IMR-90 (cell line): Measurements from ENCODE around the gene KRTAP10-11. TPM values are rescaled to one million over a fixed set of nuclear protein-coding genes. Genes with fewer than 3 reads are reported as not detected.

Source experiments
- ATAC-seq: fragments of 200-7000 bp; cut with Tn5 transposase; 2 replicates; pipeline ENCODE4 v1.9.1; 2020; ENCODE audit warnings: low read depth, mild to moderate bottlenecking, moderate library complexity
- BruUV-seq: library from RNA; stranded (reverse); fragments of 400-500 nt; replicated peaks from 2 replicates; lab custom pipeline; 2021; lab: Mats Ljungman, UMichigan
- CTCF ChIA-PET: fragments of 300-600 bp; formaldehyde crosslinking; extraction: SDS; loops from one replicate; lab custom pipeline; 2021; ENCODE audit warnings: antibody characterized with exemption; lab: Yijun Ruan, JAX
- POLR2A ChIA-PET: fragments of 300-600 bp; sonication (Branson Sonifier 250); formaldehyde crosslinking; loops from one replicate; lab custom pipeline; 2022; ENCODE audit warnings: antibody characterized with exemption; ENCODE audit not compliant: unreplicated experiment; lab: Charles Lee
- DNase-seq: peaks from one replicate; pipeline ENCODE4 v3.0.0; 2013
- H2AFZ ChIP-seq: replicated peaks from 2 replicates; pipeline ENCODE3; 2013; ENCODE audit warnings: low read length, mild to moderate bottlenecking; ENCODE audit not compliant: poor library complexity
- H2AK5ac ChIP-seq: 2 replicates; pipeline ENCODE4 v1.6.1; 2013; ENCODE audit warnings: low read depth, low read length, inconsistent platforms
- H2AK9ac ChIP-seq: replicated peaks from 2 replicates; pipeline ENCODE3; 2013; ENCODE audit warnings: mild to moderate bottlenecking, low read depth, low read length, moderate library complexity; ENCODE audit not compliant: poor library complexity
- H2BK120ac ChIP-seq: 2 replicates; pipeline ENCODE4 v1.6.1; 2013; ENCODE audit warnings: low read depth, low read length, inconsistent platforms
- H2BK15ac ChIP-seq: 3 replicates; pipeline ENCODE4 v1.6.1; 2013; ENCODE audit warnings: low read depth, low read length, inconsistent platforms
- H2BK20ac ChIP-seq: 2 replicates; pipeline ENCODE4 v1.6.1; 2013; ENCODE audit warnings: low read depth, mild to moderate bottlenecking, inconsistent platforms, low read length, moderate library complexity
- H2BK5ac ChIP-seq: 2 replicates; pipeline ENCODE4 v1.6.1; 2013; ENCODE audit warnings: mild to moderate bottlenecking, low read depth, low read length, inconsistent platforms; ENCODE audit not compliant: poor library complexity, severe bottlenecking
- H3K14ac ChIP-seq: replicated peaks from 2 replicates; pipeline ENCODE4 v1.6.1; 2013; ENCODE audit warnings: low read depth, low read length, inconsistent platforms
- H3K18ac ChIP-seq: 2 replicates; pipeline ENCODE4 v1.6.1; 2013; ENCODE audit warnings: low read depth, low read length, control low read depth
- H3K23ac ChIP-seq: 2 replicates; pipeline ENCODE4 v1.6.1; 2013; ENCODE audit warnings: low read depth, low read length, inconsistent platforms
- H3K27ac ChIP-seq: 2 replicates; pipeline ENCODE4 v1.5.1; 2013; ENCODE audit warnings: mild to moderate bottlenecking, control low read depth, low read length; ENCODE audit not compliant: insufficient read depth
- H3K27me3 ChIP-seq: 2 replicates; pipeline ENCODE4 v1.6.1; 2013; ENCODE audit warnings: low read length; ENCODE audit not compliant: control insufficient read depth, insufficient read depth
- H3K36me3 ChIP-seq: 2 replicates; pipeline ENCODE4 v1.6.1; 2013; ENCODE audit warnings: low read length, mixed read lengths; ENCODE audit not compliant: control insufficient read depth, insufficient read depth
- H3K4ac ChIP-seq: 2 replicates; pipeline ENCODE4 v1.6.1; 2013; ENCODE audit warnings: low read depth, low read length, inconsistent platforms
- H3K4me1 ChIP-seq: 2 replicates; pipeline ENCODE4 v1.6.1; 2013; ENCODE audit warnings: low read length, mixed read lengths; ENCODE audit not compliant: control insufficient read depth, insufficient read depth
- H3K4me2 ChIP-seq: 2 replicates; pipeline ENCODE4 v1.6.1; 2013; ENCODE audit warnings: low read depth, mild to moderate bottlenecking, control low read depth, low read length, moderate library complexity
- H3K4me3 ChIP-seq: 2 replicates; pipeline ENCODE4 v1.5.1; 2013; ENCODE audit warnings: low read depth, mild to moderate bottlenecking, control low read depth, low read length, moderate library complexity; ENCODE audit not compliant: insufficient read depth
- H3K56ac ChIP-seq: 2 replicates; pipeline ENCODE4 v1.6.1; 2013; ENCODE audit warnings: low read length, inconsistent platforms; ENCODE audit not compliant: insufficient read depth; ENCODE audit errors: extremely low read depth
- H3K79me1 ChIP-seq, 2 experiments: 2 replicates each; pipeline ENCODE4 v1.6.1; 2013; ENCODE audit warnings: low read length in 2 of 2, inconsistent platforms in 1 of 2, low read depth in 1 of 2
- H3K9ac ChIP-seq: 2 replicates; pipeline ENCODE4 v1.6.1; 2013; ENCODE audit warnings: low read depth, low read length, control low read depth
- H3K9me1 ChIP-seq: 2 replicates; pipeline ENCODE4 v1.6.1; 2013; ENCODE audit warnings: low read length, inconsistent platforms; ENCODE audit not compliant: insufficient read depth
- H3K9me3 ChIP-seq: 2 replicates; pipeline ENCODE4 v1.6.1; 2013; ENCODE audit warnings: low read length; ENCODE audit not compliant: control insufficient read depth, insufficient read depth
- H4K20me1 ChIP-seq: 2 replicates; pipeline ENCODE4 v1.6.1; 2013; ENCODE audit warnings: low read length, inconsistent platforms; ENCODE audit not compliant: insufficient read depth
- H4K5ac ChIP-seq: 2 replicates; pipeline ENCODE4 v1.6.1; 2013; ENCODE audit warnings: mild to moderate bottlenecking, low read depth, low read length, control low read depth
- H4K8ac ChIP-seq, 2 experiments: 2 replicates each; pipeline ENCODE4 v1.6.1; 2013; ENCODE audit warnings: low read depth in 2 of 2, low read length in 2 of 2, control low read depth in 1 of 2, inconsistent platforms in 1 of 2
- H4K91ac ChIP-seq: 2 replicates; pipeline ENCODE4 v1.6.1; 2013; ENCODE audit warnings: low read depth, low read length, inconsistent platforms; ENCODE audit not compliant: insufficient read depth
- CTCF ChIP-seq: conservative IDR thresholded peaks from 2 replicates; pipeline ENCODE4 v1.5.1; 2012; ENCODE audit warnings: mild to moderate bottlenecking, low read depth, low read length, improper control_type of control experiment
- WGBS, 2 experiments: methylation state at CpG; one replicate each; pipeline versions ENCODE4 v1.1.5 to v1.1.7; 2013; ENCODE audit warnings: missing lambda C conversion rate in 2 of 2; ENCODE audit not compliant: insufficient read length in 1 of 2; ENCODE audit errors: extremely low coverage in 2 of 2; 5-methylcytosine and 5-hydroxymethylcytosine counted together
- dilution Hi-C: fragments of 300-500 bp; cut with HindIII; formaldehyde crosslinking; loops from one replicate; pipeline ENCODE4 v1.14.3; 2018; ENCODE audit warnings: low sequenced_read_pairs; ENCODE audit not compliant: unreplicated experiment
- in situ Hi-C: fragments of 300-500 bp; cut with MboI; formaldehyde crosslinking; loops from 3 replicates; pipeline ENCODE4 v1.14.3; 2019; ENCODE audit warnings: low sequenced_read_pairs, inconsistent platforms, mixed read lengths
- intact Hi-C: fragments of 100-400 bp; cut with micrococcal nuclease; formaldehyde crosslinking; loops from 2 replicates; pipeline ENCODE4 v1.10.0; 2022
- polyA plus RNA-seq, 3 experiments: library from polyadenylated mRNA; depleted of rRNA; stranded (reverse); fragments of >200 nt; gene quantifications; 2 replicates each; pipeline ENCODE4 v1.2.3, GENCODE V29; 2012; ENCODE audit warnings: low replicate concordance in 1 of 3
- total RNA-seq: library from RNA; depleted of rRNA; stranded (reverse); fragments of >200 nt; gene quantifications from 2 replicates; pipeline ENCODE4 v1.2.3, GENCODE V29; 2012

Gene KRTAP10-11
- total and polyA plus RNA-seq, 2 of the 4 experiments (the other 2 are of a cell fraction), result not detected

GRCh38 chr21:44612029-44612486, 34.2 kb upstream of the KRTAP10-11 start, which contains the start of gene KRTAP10-8:
TSS of gene KRTAP10-8 (plus strand) at chr21:44612079. CDS start at chr21:44612101, 22 bp downstream.
- Histone ChIP-seq H3K23ac (no peak within 1 kb of the TSS), H2BK15ac (no peak within 1 kb of the TSS), H3K27me3 (peaks cover under 1% of the 10 kb centered on the region; the same call in 1 of the 2 replicates), H2AK5ac (no peak within 1 kb of the TSS), H3K27ac (no peak within 1 kb of the TSS), H4K5ac (no peak within 1 kb of the TSS), H3K18ac (no peak within 1 kb of the TSS), H4K8ac (no peak within 1 kb of the TSS), H2BK20ac (no peak within 1 kb of the TSS), H3K36me3 (no peaks in the 10 kb centered on the region), H2BK5ac (no peak within 1 kb of the TSS), H3K79me1 (no peaks in the 10 kb centered on the region), H3K4ac (no peak within 1 kb of the TSS), H3K14ac (no peak within 1 kb of the TSS), H3K56ac (no peak within 1 kb of the TSS), H2AFZ (no peak within 1 kb of the TSS), H3K4me2 (no peak within 1 kb of the TSS), H2BK120ac (no peak within 1 kb of the TSS), H3K9me3 (peaks cover 13% of the 10 kb centered on the region), H2AK9ac (no peak within 1 kb of the TSS), H4K91ac (no peak within 1 kb of the TSS), H4K20me1 (no peaks in the 10 kb centered on the region), H3K4me3 (no peak within 1 kb of the TSS), H3K9me1 (no peaks in the 10 kb centered on the region), H3K9ac (no peak within 1 kb of the TSS), H3K4me1 (no peaks in the 10 kb centered on the region)
- intact Hi-C loops, result no loop called here
- ATAC-seq (no peak), DNase-seq (no peak)
- POLR2A ChIA-PET, result no interaction called here
- no peak for TF ChIP-seq CTCF
- in situ Hi-C loops, result no loop called here
- 71% methylated on average over 2 of the region's 8 CpGs; no CpG with 5 or more reads in 1 of the 2 experiments for WGBS, 2 experiments
- dilution Hi-C loops, result no loop called here
- no TSS peak for BruUV-seq
- CTCF ChIA-PET, result no interaction called here
